B cell (primary cell): Measurements from ENCODE around the gene ALPL. TPM values are rescaled to one million over a fixed set of nuclear protein-coding genes. Genes with fewer than 3 reads are reported as not detected.

ENCODE experiments used
- ATAC-seq: fragments of 200-7000 bp; cut with Tn5 transposase; one replicate; pipeline ENCODE4 v1.10.0; 2021; ENCODE audit warnings: low read depth, mild to moderate bottlenecking, moderate number of reproducible peaks, moderate library complexity
- CTCF ChIA-PET: fragments of 350-600 bp; sonication (Branson Sonifier 250); formaldehyde crosslinking; loops from one replicate; lab custom pipeline; 2021; ENCODE audit warnings: antibody characterized with exemption, inconsistent platforms; lab: Charles Lee
- POLR2A ChIA-PET: fragments of 350-600 bp; sonication (Branson Sonifier 250); formaldehyde crosslinking; loops from one replicate; lab custom pipeline; 2021; ENCODE audit warnings: antibody characterized with exemption; lab: Charles Lee
- DNase-seq: peaks from one replicate; pipeline ENCODE4 v3.0.0; 2013
- H2AFZ ChIP-seq: 2 replicates; pipeline ENCODE4 v1.6.1; 2012; ENCODE audit warnings: mild to moderate bottlenecking, low read depth, low read length; ENCODE audit not compliant: insufficient read depth, poor library complexity, severe bottlenecking
- H3K27ac ChIP-seq, 2 donors: 1 replicate in 1 of 2; 2 replicates in 1 of 2; pipeline ENCODE4 v1.5.1; 2012 to 2013; ENCODE audit warnings: low read length in 2 of 2, mild to moderate bottlenecking in 2 of 2, moderate library complexity in 1 of 2
- H3K27me3 ChIP-seq, 4 experiments: fragments of 200-600 bp in 1 of 4; sonication (generic) in 1 of 4; replicated peaks in 1 of 4; 1 replicate in 2 of 4; 2 replicates in 2 of 4; pipeline versions ENCODE4 v1.6.1 to v1.7.0; 2013 to 2016; ENCODE audit warnings: low read length in 3 of 4, mild to moderate bottlenecking in 2 of 4, mixed read lengths in 1 of 4, moderate library complexity in 1 of 4; ENCODE audit not compliant: insufficient read depth in 4 of 4, control insufficient read depth in 3 of 4; ENCODE audit errors: control extremely low read depth in 1 of 4
- H3K36me3 ChIP-seq, 2 experiments: replicated peaks in 1 of 2; 1 replicate in 1 of 2; 2 replicates in 1 of 2; pipeline versions ENCODE4 v1.6.1 to v1.7.1; 2013; ENCODE audit warnings: low read length in 1 of 2; ENCODE audit not compliant: insufficient read depth in 2 of 2, control insufficient read depth in 1 of 2; ENCODE audit errors: control extremely low read depth in 1 of 2, extremely low read depth in 1 of 2
- H3K4me1 ChIP-seq, 2 donors: fragments of 200-600 bp in 1 of 2; sonication (generic) in 1 of 2; 1 replicate in 1 of 2; 2 replicates in 1 of 2; pipeline versions ENCODE4 v1.5.1 to v1.6.1; 2013 to 2017; ENCODE audit warnings: low read length in 2 of 2; ENCODE audit not compliant: control insufficient read depth in 2 of 2, insufficient read depth in 2 of 2
- H3K4me2 ChIP-seq: replicated peaks from 2 replicates; pipeline ENCODE3; 2012; ENCODE audit warnings: mild to moderate bottlenecking, low read depth, low read length; ENCODE audit not compliant: poor library complexity, severe bottlenecking
- H3K4me3 ChIP-seq, 5 experiments: fragments of 200-600 bp in 1 of 5; sonication (generic) in 1 of 5; 1 replicate in 3 of 5; 2 replicates in 2 of 5; pipeline versions ENCODE4 v1.5.1 to v1.7.0; 2011 to 2016; ENCODE audit warnings: low read length in 4 of 5, mild to moderate bottlenecking in 4 of 5, low read depth in 2 of 5, control low read depth in 1 of 5, moderate library complexity in 1 of 5; ENCODE audit not compliant: insufficient read depth in 1 of 5; ENCODE audit errors: control extremely low read depth in 1 of 5, extremely low read depth in 1 of 5
- H3K79me2 ChIP-seq: fragments of 200-600 bp; sonication (generic); one replicate; pipeline ENCODE4 v1.6.0; 2016; ENCODE audit warnings: low read length; ENCODE audit not compliant: control insufficient read depth, insufficient read depth
- H3K9ac ChIP-seq: fragments of 200-600 bp; sonication (generic); 2 replicates; pipeline ENCODE4 v1.6.1; 2017; ENCODE audit warnings: mild to moderate bottlenecking, low read length, moderate library complexity
- H3K9me3 ChIP-seq, 3 donors: one replicate each; pipeline versions ENCODE4 v1.6.1 to v1.7.1; 2013; ENCODE audit warnings: low read length in 2 of 3; ENCODE audit not compliant: control insufficient read depth in 2 of 3, insufficient read depth in 1 of 3; ENCODE audit errors: control extremely low read depth in 1 of 3
- H4K20me1 ChIP-seq: 2 replicates; pipeline ENCODE4 v1.6.0; 2012; ENCODE audit warnings: mild to moderate bottlenecking, low read length; ENCODE audit not compliant: insufficient read depth, control insufficient read depth, poor library complexity, severe bottlenecking
- H3K27ac Mint-ChIP-seq: one replicate; pipeline ENCODE4 v1.8.0; 2021; ENCODE audit warnings: mixed read lengths
- H3K27me3 Mint-ChIP-seq: one replicate; pipeline ENCODE4 v1.8.0; 2021; ENCODE audit warnings: mixed read lengths
- H3K4me1 Mint-ChIP-seq: one replicate; pipeline ENCODE4 v1.8.0; 2021; ENCODE audit warnings: mixed read lengths
- H3K4me3 Mint-ChIP-seq: one replicate; pipeline ENCODE4 v1.8.0; 2021; ENCODE audit warnings: mixed read lengths
- H3K9me3 Mint-ChIP-seq: one replicate; pipeline ENCODE4 v1.8.0; 2022; ENCODE audit warnings: mixed read lengths; ENCODE audit not compliant: insufficient read depth
- CTCF ChIP-seq: fragments of 200-600 bp; IDR thresholded peaks from one replicate; pipeline ENCODE4 v1.8.0; 2022; ENCODE audit warnings: antibody characterized with exemption, mild to moderate bottlenecking
- EZH2 ChIP-seq: IDR thresholded peaks from 2 replicates; pipeline ENCODE4 v1.6.1; 2012; ENCODE audit warnings: borderline replicate concordance, low read depth, mild to moderate bottlenecking, moderate library complexity, low read length; ENCODE audit not compliant: insufficient read depth, poor library complexity, severe bottlenecking
- WGBS: methylation state at CpG from one replicate; pipeline ENCODE4 v1.1.5; 2013; ENCODE audit warnings: missing lambda C conversion rate; ENCODE audit not compliant: insufficient coverage; 5-methylcytosine and 5-hydroxymethylcytosine counted together
- intact Hi-C: fragments of 100-400 bp; cut with micrococcal nuclease; formaldehyde crosslinking; loops from one replicate; pipeline ENCODE4 v1.10.0; 2022
- polyA plus RNA-seq: library from polyadenylated mRNA; depleted of rRNA; stranded (reverse); fragments of >200 nt; gene quantifications from 2 replicates; pipeline ENCODE4 v1.2.3, GENCODE V29; 2012
- total RNA-seq, 2 donors: library from RNA; stranded (reverse); fragments of 120-200 nt in 1 of 2; gene quantifications; 1 replicate in 1 of 2; 2 replicates in 1 of 2; pipeline versions ENCODE4 v1.2.3 to v1.2.4, GENCODE V29; 2013 to 2022

The ALPL gene
- total and polyA plus RNA-seq, 2 donors (not counting 1 experiment from before 2014, with no cell fraction given): 1.6 to 12.2 TPM

GRCh38 chr1:21618561-21619374 is 109.5 kb downstream of the ALPL start:
- CTCF ChIA-PET: no interaction called here
- H3K9me3 Mint-ChIP-seq: no peaks in the 10 kb centered on the region

More at GRCh38 chr1:21618561-21619374, 109.5 kb downstream of the ALPL start:
- Histone ChIP-seq H4K20me1 (no peaks in the 10 kb centered on the region), H2AFZ (no peak overlapping the region), H3K4me3 (no peak overlapping the region), H3K4me1 (peaks cover 0 to 9% of the 10 kb centered on the region in 2 donors), H3K4me2 (no peak overlapping the region), H3K36me3 (no peaks in the 10 kb centered on the region), H3K27ac (no peak overlapping the region), H3K9ac (no peak overlapping the region), H3K27me3 (peaks cover 0 to 31% (median 9%) of the 10 kb centered on the region in 4 experiments), H3K79me2 (no peaks in the 10 kb centered on the region), H3K9me3 (no peaks in the 10 kb centered on the region)
- POLR2A ChIA-PET: no interaction called here
- H3K4me3 Mint-ChIP-seq: no peak overlapping the region
- H3K27me3 Mint-ChIP-seq: peaks cover 27% of the 10 kb centered on the region
- WGBS: 43% methylated on average over 21 of the region's 22 CpGs
- TF ChIP-seq EZH2 (no peak), CTCF (no peak)
- peaks cover 11% of the 10 kb centered on the region for H3K4me1 Mint-ChIP-seq
- intact Hi-C loops: no loop called here
- ATAC-seq: no peak
- H3K27ac Mint-ChIP-seq: no peak overlapping the region
- no peak for DNase-seq
